ENCODE results near the gene SLC35E1.

The SLC35E1 gene

GRCh38 chr19:16527334-16527935 lies 44.8 kb downstream of the SLC35E1 start:
- DNase-seq (ENCODE audit: extremely low read depth, insufficient read length), result no peak
- no peaks in the 10 kb centered on the region for H3K27me3 ChIP-seq (replicated peaks; ENCODE audit: control insufficient read depth, insufficient read depth, low read length)
- peaks cover 64% of the 10 kb centered on the region for H3K36me3 ChIP-seq (ENCODE audit: control insufficient read depth, insufficient read depth, low read length)
- H3K4me3 ChIP-seq (replicated peaks; ENCODE audit: low read depth, low read length), result no peak overlapping the region
- TF ChIP-seq, protein P1, sequence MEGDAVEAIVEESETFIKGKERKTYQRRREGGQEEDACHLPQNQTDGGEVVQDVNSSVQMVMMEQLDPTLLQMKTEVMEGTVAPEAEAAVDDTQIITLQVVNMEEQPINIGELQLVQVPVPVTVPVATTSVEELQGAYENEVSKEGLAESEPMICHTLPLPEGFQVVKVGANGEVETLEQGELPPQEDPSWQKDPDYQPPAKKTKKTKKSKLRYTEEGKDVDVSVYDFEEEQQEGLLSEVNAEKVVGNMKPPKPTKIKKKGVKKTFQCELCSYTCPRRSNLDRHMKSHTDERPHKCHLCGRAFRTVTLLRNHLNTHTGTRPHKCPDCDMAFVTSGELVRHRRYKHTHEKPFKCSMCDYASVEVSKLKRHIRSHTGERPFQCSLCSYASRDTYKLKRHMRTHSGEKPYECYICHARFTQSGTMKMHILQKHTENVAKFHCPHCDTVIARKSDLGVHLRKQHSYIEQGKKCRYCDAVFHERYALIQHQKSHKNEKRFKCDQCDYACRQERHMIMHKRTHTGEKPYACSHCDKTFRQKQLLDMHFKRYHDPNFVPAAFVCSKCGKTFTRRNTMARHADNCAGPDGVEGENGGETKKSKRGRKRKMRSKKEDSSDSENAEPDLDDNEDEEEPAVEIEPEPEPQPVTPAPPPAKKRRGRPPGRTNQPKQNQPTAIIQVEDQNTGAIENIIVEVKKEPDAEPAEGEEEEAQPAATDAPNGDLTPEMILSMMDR (IDR thresholded peaks at IDR 0.05; ENCODE audit: insufficient read depth, low read length, poor library complexity, severe bottlenecking), result no peak

- Histone ChIP-seq H3K4me3 (replicated peaks; ENCODE audit: low read depth, low read length) (no peak overlapping the region), H3K36me3 (ENCODE audit: control insufficient read depth, insufficient read depth, low read length) (peaks cover 62% of the 10 kb centered on the region), H3K27me3 (replicated peaks; ENCODE audit: control insufficient read depth, insufficient read depth, low read length) (no peaks in the 10 kb centered on the region)
- no peak for DNase-seq (ENCODE audit: extremely low read depth, insufficient read length)
- TF ChIP-seq, protein P1 (IDR thresholded peaks at IDR 0.05; ENCODE audit: insufficient read depth, low read length, poor library complexity, severe bottlenecking), result no peak
These were observed 46.3 kb downstream of the SLC35E1 start for GRCh38 chr19:16525751-16526481.

DNA sequence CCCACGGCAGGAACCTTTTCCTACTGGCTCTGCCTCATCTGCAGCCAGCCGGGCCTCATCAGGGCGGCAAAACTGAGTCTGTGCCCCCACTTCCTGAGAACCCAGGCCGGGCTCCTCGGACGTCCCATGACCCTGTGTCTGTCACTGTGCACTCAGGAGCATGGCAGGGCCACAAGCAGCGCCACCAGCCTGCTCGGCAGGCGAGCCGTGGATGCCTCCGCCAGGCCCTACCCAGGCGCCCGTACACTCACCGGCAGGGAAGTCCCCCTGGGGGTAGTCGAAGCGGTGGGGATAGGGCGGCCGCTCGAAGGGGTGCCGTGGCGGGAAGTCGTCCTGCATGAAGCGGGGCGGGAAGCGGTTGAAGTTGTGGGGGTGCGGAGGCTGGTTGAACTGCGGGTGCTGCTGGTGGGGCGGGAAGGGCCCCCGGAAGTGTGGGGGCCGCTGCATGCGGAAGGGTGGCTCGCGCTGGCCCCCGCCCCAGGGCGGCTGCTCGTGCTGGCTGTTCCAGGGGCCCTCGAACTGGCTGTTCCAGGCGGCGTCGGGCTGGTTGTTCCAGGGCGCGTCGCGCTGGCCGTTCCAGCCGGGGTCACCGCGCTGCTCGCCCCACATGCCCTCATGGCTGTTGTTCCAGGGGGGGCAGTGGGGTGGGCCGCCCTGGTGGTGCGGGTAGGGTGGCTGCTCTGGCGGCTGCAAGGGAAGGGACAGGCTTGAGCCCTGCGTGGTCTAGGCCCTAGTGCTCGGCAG lies 47.1 kb downstream of the SLC35E1 start:
- TF ChIP-seq, protein P1 (IDR thresholded peaks at IDR 0.05; ENCODE audit: insufficient read depth, low read length, poor library complexity, severe bottlenecking), result no peak
- Histone ChIP-seq H3K36me3 (ENCODE audit: control insufficient read depth, insufficient read depth, low read length) (peaks cover 65% of the 10 kb centered on the region), H3K4me3 (replicated peaks; ENCODE audit: low read depth, low read length) (no peak overlapping the region), H3K27me3 (replicated peaks; ENCODE audit: control insufficient read depth, insufficient read depth, low read length) (no peaks in the 10 kb centered on the region)
- no peak for DNase-seq (ENCODE audit: extremely low read depth, insufficient read length)

DNA sequence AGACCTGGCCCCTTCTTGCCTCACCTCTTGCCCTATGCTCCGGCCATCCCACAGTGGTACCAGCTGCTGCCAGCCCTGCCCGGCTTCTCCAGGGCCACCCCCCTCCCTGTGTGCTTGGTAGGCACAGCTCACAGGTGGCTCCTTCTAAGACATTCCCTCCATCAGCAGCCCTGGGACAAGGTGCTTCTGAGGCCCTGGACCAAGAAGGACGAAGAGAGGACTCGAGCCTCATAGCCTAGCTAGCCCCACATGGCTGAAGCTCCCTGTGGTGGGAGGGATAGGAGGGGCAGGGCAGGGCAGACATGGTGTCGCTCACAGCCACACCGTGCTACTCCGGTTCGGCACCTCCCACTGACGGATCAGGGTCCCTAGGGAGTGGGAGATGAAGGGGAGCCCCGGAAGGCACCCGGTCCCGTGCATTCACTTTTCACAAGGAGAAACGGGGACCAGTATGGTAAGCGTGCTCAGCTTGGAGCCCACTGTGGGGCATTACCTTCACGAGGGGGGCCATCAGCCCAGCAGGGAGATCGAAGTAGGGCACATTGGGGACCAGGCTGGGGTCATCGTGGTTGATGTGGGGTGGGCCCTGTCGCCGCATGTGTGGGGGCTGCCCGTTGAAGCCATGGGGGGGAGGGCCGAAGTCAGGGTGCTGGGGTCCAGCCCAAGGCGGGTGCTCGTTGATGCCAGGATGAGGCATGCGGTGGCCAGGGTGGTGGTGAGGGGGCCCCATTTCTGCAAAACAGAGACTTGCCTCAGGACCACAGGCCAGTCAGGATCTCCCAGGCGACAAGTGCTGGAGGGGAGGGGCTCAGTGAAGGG lies 49.4 kb downstream of the SLC35E1 start:
- TF ChIP-seq, protein P1 (IDR thresholded peaks at IDR 0.05; ENCODE audit: insufficient read depth, low read length, poor library complexity, severe bottlenecking), result no peak
- Histone ChIP-seq H3K27me3 (replicated peaks; ENCODE audit: control insufficient read depth, insufficient read depth, low read length) (no peaks in the 10 kb centered on the region), H3K4me3 (replicated peaks; ENCODE audit: low read depth, low read length) (no peak overlapping the region), H3K36me3 (ENCODE audit: control insufficient read depth, insufficient read depth, low read length) (peaks cover 64% of the 10 kb centered on the region)
- no peak for DNase-seq (ENCODE audit: extremely low read depth, insufficient read length)

- Histone ChIP-seq H3K4me3 (replicated peaks; ENCODE audit: low read depth, low read length) (no peak overlapping the region), H3K36me3 (ENCODE audit: control insufficient read depth, insufficient read depth, low read length) (peaks cover 63% of the 10 kb centered on the region), H3K27me3 (replicated peaks; ENCODE audit: control insufficient read depth, insufficient read depth, low read length) (no peaks in the 10 kb centered on the region)
- TF ChIP-seq, protein P1 (IDR thresholded peaks at IDR 0.05; ENCODE audit: insufficient read depth, low read length, poor library complexity, severe bottlenecking), result no peak
- DNase-seq (ENCODE audit: extremely low read depth, insufficient read length), result no peak
These were observed 50.4 kb downstream of the SLC35E1 start for GRCh38 chr19:16521715-16522289.
